K562 (cell line): ENCODE measurements around the gene TOMM70. TPM values are rescaled to one million over a fixed set of nuclear protein-coding genes. Genes with fewer than 3 reads are reported as not detected.

ENCODE experiments used
- ARNT ChIP-seq, 2 experiments: fragments of 450-650 bp; IDR thresholded peaks; 2 replicates each; pipeline ENCODE4 v1.6.1; 2016; ENCODE audit warnings: mild to moderate bottlenecking in 1 of 2
- CEBPB ChIP-seq: fragments of 450-650 bp; IDR thresholded peaks from 2 replicates; pipeline ENCODE4 v1.6.1; 2016; ENCODE audit warnings: missing genetic modification characterization, missing compliant biosample characterization
- CREM ChIP-seq: IDR thresholded peaks from 2 replicates; pipeline ENCODE4 v1.6.1; 2014; ENCODE audit warnings: antibody characterized with exemption, low read depth
- CXXC5 ChIP-seq: fragments of 250-450 bp; sonication (Bioruptor Pico); IDR thresholded peaks from 2 replicates; pipeline ENCODE4 v1.8.0; 2022; ENCODE audit warnings: inconsistent platforms, mild to moderate bottlenecking, moderate library complexity
- EGR1 ChIP-seq: fragments of 450-650 bp; conservative IDR thresholded peaks from 2 replicates; pipeline ENCODE4 v1.6.1; 2017; ENCODE audit warnings: mild to moderate bottlenecking
- ERF ChIP-seq: fragments of 450-650 bp; formaldehyde crosslinking; IDR thresholded peaks from 2 replicates; pipeline ENCODE4 v1.4.0; 2020; ENCODE audit warnings: mild to moderate bottlenecking, mixed read lengths
- ETV1 ChIP-seq: fragments of 450-650 bp; conservative IDR thresholded peaks from 2 replicates; pipeline ENCODE4 v1.6.1; 2016; ENCODE audit warnings: missing genetic modification characterization, control low read depth, low read depth, missing compliant biosample characterization
- ETV5 ChIP-seq: sonication (generic); formaldehyde crosslinking; IDR thresholded peaks from 2 replicates; pipeline ENCODE4 v1.4.0; 2020; ENCODE audit warnings: low read depth, mild to moderate bottlenecking, missing genetic modification reagents
- FOS ChIP-seq: IDR thresholded peaks from 3 replicates; pipeline ENCODE4 v1.6.1; 2011; ENCODE audit not compliant: insufficient read length; ENCODE audit errors: extremely low read depth
- HMG20A ChIP-seq: fragments of 450-650 bp; formaldehyde crosslinking; conservative IDR thresholded peaks from 2 replicates; pipeline ENCODE4 v1.4.0; 2020; ENCODE audit warnings: mild to moderate bottlenecking, mixed read lengths
- MAFG ChIP-seq: fragments of 450-650 bp; conservative IDR thresholded peaks from 2 replicates; pipeline ENCODE4 v1.6.1; 2016; ENCODE audit warnings: missing genetic modification characterization, missing compliant biosample characterization
- MAX ChIP-seq: sonication (generic); formaldehyde crosslinking; IDR thresholded peaks from 2 replicates; pipeline ENCODE4 v1.9.0; 2022; ENCODE audit warnings: mild to moderate bottlenecking, missing genetic modification reagents
- PHF8 ChIP-seq: fragments of 200-600 bp; sonication (generic); IDR thresholded peaks from 2 replicates; pipeline ENCODE4 v1.6.1; 2012; ENCODE audit warnings: mixed run types, mild to moderate bottlenecking, inconsistent platforms, low read length, moderate library complexity, borderline replicate concordance
- POLR2A ChIP-seq: fragments of 450-650 bp; conservative IDR thresholded peaks from 2 replicates; pipeline ENCODE4 v1.6.1; 2016
- POLR2G ChIP-seq: fragments of 200-400 bp; formaldehyde crosslinking; IDR thresholded peaks from 2 replicates; pipeline ENCODE4 v1.6.1; 2017; ENCODE audit warnings: low read depth, mild to moderate bottlenecking, antibody characterized with exemption, low read length, moderate library complexity
- RBFOX2 ChIP-seq: fragments of 200-400 bp; formaldehyde crosslinking; IDR thresholded peaks from 2 replicates; pipeline ENCODE4 v1.6.1; 2017; ENCODE audit warnings: low read depth, mild to moderate bottlenecking, low read length, moderate library complexity
- RBM17 ChIP-seq: fragments of 200-400 bp; formaldehyde crosslinking; IDR thresholded peaks from 2 replicates; pipeline ENCODE4 v1.6.1; 2017; ENCODE audit warnings: low read depth, mild to moderate bottlenecking, low read length, borderline replicate concordance
- SMAD4 ChIP-seq: fragments of 250-450 bp; sonication (Bioruptor Pico); conservative IDR thresholded peaks from 2 replicates; pipeline ENCODE4 v1.8.0; 2021; ENCODE audit warnings: inconsistent platforms, mild to moderate bottlenecking, moderate library complexity
- SNIP1 ChIP-seq: fragments of 450-650 bp; IDR thresholded peaks from 2 replicates; pipeline ENCODE4 v1.7.1; 2017; ENCODE audit warnings: low read depth, mild to moderate bottlenecking
- TRIM28 ChIP-seq: fragments of 450-650 bp; IDR thresholded peaks from 2 replicates; pipeline ENCODE4 v1.6.1; 2017
- YBX1 ChIP-seq: fragments of 450-650 bp; IDR thresholded peaks from 2 replicates; pipeline ENCODE4 v1.7.1; 2016; ENCODE audit warnings: mild to moderate bottlenecking
- ZFX ChIP-seq: sonication (generic); formaldehyde crosslinking; IDR thresholded peaks from 2 replicates; pipeline ENCODE4 v1.8.0; 2022; ENCODE audit warnings: mild to moderate bottlenecking, missing genetic modification reagents, moderate library complexity
- ZNF23 ChIP-seq: fragments of 250-450 bp; sonication (Bioruptor Pico); IDR thresholded peaks from 2 replicates; pipeline ENCODE4 v1.4.0; 2020; ENCODE audit warnings: mild to moderate bottlenecking
- ZNF347 ChIP-seq: fragments of 450-650 bp; formaldehyde crosslinking; IDR thresholded peaks from 2 replicates; pipeline ENCODE4 v1.4.0; 2020; ENCODE audit warnings: low read depth, mild to moderate bottlenecking, moderate library complexity
- ZNF699 ChIP-seq: fragments of 250-450 bp; sonication (Bioruptor Pico); IDR thresholded peaks from 2 replicates; pipeline ENCODE4 v1.8.0; 2021; ENCODE audit warnings: mild to moderate bottlenecking, moderate library complexity; ENCODE audit not compliant: insufficient replicate concordance
- polyA plus RNA-seq, 8 experiments: library from polyadenylated mRNA; depleted of rRNA in 4 of 8; stranded (reverse) in 5 of 8; unstranded in 3 of 8; fragments of >200 nt; fragmentation: Nextera tagmentation in 2 of 8; fragmentation: Illumina TruSeq in 1 of 8; extraction: Ambion mirVana in 2 of 8; extraction: Trizol in 1 of 8; gene quantifications; 2 replicates each; pipeline versions ENCODE4 v1.2.1 to v1.2.3, GENCODE V29; 2011 to 2014; ENCODE audit warnings: inconsistent platforms in 1 of 8, missing spikeins in 1 of 8
- total RNA-seq, 7 experiments: library from RNA; depleted of rRNA in 6 of 7; stranded (reverse); fragments of >200 nt in 6 of 7; fragmentation: Illumina TruSeq in 2 of 7; extraction: Trizol in 2 of 7; gene quantifications; 2 replicates each; pipeline versions ENCODE4 v1.2.1 to v1.2.3, GENCODE V29; 2011 to 2021; ENCODE audit warnings: low replicate concordance in 1 of 7
- TF ChIP-seq, protein P1 (sequence below): sonication (generic); formaldehyde crosslinking; IDR thresholded peaks from 2 replicates; pipeline ENCODE4 v1.8.0; 2022; ENCODE audit warnings: mild to moderate bottlenecking, missing genetic modification reagents
- TF ChIP-seq, protein P2 (sequence below): fragments of 250-450 bp; sonication (Bioruptor Pico); IDR thresholded peaks from 2 replicates; pipeline ENCODE4 v1.9.0; 2021; ENCODE audit warnings: mild to moderate bottlenecking, inconsistent platforms

Gene TOMM70
- total and polyA plus RNA-seq, 9 of the 15 experiments (the other 6 are each of a cell fraction or from before 2014, with no cell fraction given), result 17.5 to 75.6 (median 54.9) TPM

- TF ChIP-seq, protein P1, sequence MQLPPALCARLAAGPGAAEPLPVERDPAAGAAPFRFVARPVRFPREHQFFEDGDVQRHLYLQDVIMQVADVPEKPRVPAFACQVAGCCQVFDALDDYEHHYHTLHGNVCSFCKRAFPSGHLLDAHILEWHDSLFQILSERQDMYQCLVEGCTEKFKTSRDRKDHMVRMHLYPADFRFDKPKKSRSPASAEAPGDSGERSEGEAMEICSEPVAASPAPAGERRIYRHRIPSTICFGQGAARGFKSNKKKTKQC (CRISPR knock-in tag), result no peak
- no peak for TF ChIP-seq ETV1 (tag)
- TF ChIP-seq MAX (CRISPR knock-in tag), result no peak
- TF ChIP-seq ZFX, result peak; percentile 68
- no peak for TF ChIP-seq ERF
- TF ChIP-seq CXXC5, result peak; percentile 86
- TF ChIP-seq HMG20A (CRISPR knock-in tag), result no peak
- no peak for TF ChIP-seq YBX1
- TF ChIP-seq RBM17, result no peak
- TF ChIP-seq MAFG (tag), result no peak
- TF ChIP-seq ZNF347 (CRISPR knock-in tag), result no peak
- no peak for TF ChIP-seq ARNT (IDR thresholded peaks at IDR 0.05)
- TF ChIP-seq FOS, result no peak
- peak; percentile 38; the same call in 1 of the 2 replicates for TF ChIP-seq CEBPB (tag)
- 0 out of 2 replicates have a peak, but pooled peaks have one; percentile 0 for TF ChIP-seq POLR2A
- TF ChIP-seq, protein P2, sequence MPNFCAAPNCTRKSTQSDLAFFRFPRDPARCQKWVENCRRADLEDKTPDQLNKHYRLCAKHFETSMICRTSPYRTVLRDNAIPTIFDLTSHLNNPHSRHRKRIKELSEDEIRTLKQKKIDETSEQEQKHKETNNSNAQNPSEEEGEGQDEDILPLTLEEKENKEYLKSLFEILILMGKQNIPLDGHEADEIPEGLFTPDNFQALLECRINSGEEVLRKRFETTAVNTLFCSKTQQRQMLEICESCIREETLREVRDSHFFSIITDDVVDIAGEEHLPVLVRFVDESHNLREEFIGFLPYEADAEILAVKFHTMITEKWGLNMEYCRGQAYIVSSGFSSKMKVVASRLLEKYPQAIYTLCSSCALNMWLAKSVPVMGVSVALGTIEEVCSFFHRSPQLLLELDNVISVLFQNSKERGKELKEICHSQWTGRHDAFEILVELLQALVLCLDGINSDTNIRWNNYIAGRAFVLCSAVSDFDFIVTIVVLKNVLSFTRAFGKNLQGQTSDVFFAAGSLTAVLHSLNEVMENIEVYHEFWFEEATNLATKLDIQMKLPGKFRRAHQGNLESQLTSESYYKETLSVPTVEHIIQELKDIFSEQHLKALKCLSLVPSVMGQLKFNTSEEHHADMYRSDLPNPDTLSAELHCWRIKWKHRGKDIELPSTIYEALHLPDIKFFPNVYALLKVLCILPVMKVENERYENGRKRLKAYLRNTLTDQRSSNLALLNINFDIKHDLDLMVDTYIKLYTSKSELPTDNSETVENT (CRISPR knock-in tag), result no peak
- TF ChIP-seq CREM, result peak; percentile 77
- no peak for TF ChIP-seq SNIP1
- TF ChIP-seq RBFOX2, result peak; percentile 86
- TF ChIP-seq SMAD4, result peak; percentile 67
- TF ChIP-seq ZNF699 (CRISPR knock-in tag), result no peak
- TF ChIP-seq EGR1, result no peak
- no peak for TF ChIP-seq ETV5 (CRISPR knock-in tag)
- TF ChIP-seq TRIM28, result no peak
- TF ChIP-seq PHF8, result peak; percentile 75; the same call in 1 of the 2 replicates
- no peak for TF ChIP-seq ZNF23 (CRISPR knock-in tag)
- peak; percentile 90 for TF ChIP-seq POLR2G
These were observed 66.2 kb downstream of the TOMM70 start, which contains the start of gene NIT2 (continued) for GRCh38 chr3:100334488-100335351.
